Endothelial cell (in vitro differentiated cells): ENCODE data around the gene PDK1. TPM values are rescaled to one million over a fixed set of nuclear protein-coding genes. Genes with fewer than 3 reads are reported as not detected.

Experiments
- DNase-seq: peaks from one replicate; pipeline ENCODE4 v3.0.0; 2021; ENCODE audit warnings: low spot score
- H3K27ac Mint-ChIP-seq: one replicate; pipeline ENCODE4 v1.8.0; 2021; ENCODE audit warnings: mixed read lengths, inconsistent platforms; ENCODE audit not compliant: unreplicated experiment
- H3K27me3 Mint-ChIP-seq: one replicate; pipeline ENCODE4 v1.8.0; 2021; ENCODE audit warnings: mild to moderate bottlenecking, moderate library complexity, mixed read lengths, inconsistent platforms; ENCODE audit not compliant: unreplicated experiment
- H3K36me3 Mint-ChIP-seq: one replicate; pipeline ENCODE4 v1.8.0; 2021; ENCODE audit warnings: mild to moderate bottlenecking, low read depth, mixed read lengths, inconsistent platforms; ENCODE audit not compliant: unreplicated experiment
- H3K4me1 Mint-ChIP-seq: one replicate; pipeline ENCODE4 v1.8.0; 2021; ENCODE audit warnings: mild to moderate bottlenecking, mixed read lengths, inconsistent platforms; ENCODE audit not compliant: unreplicated experiment
- H3K4me3 Mint-ChIP-seq: one replicate; pipeline ENCODE4 v1.8.0; 2021; ENCODE audit warnings: mild to moderate bottlenecking, mixed read lengths, inconsistent platforms; ENCODE audit not compliant: unreplicated experiment
- H3K9me3 Mint-ChIP-seq: one replicate; pipeline ENCODE4 v1.8.0; 2021; ENCODE audit warnings: mixed read lengths, inconsistent platforms; ENCODE audit not compliant: unreplicated experiment
- total RNA-seq: library from RNA; stranded (reverse); fragmentation: NEBNext Ultra II Directional; extraction: Animal tissue kit (Norgen Biotek cat#: 25700); gene quantifications from one replicate; pipeline ENCODE4 v1.2.1, GENCODE V29; 2021; ENCODE audit not compliant: unreplicated experiment
- TF ChIP-seq, protein P1 (sequence below): fragments of 200-600 bp; sonication (generic); IDR thresholded peaks from one replicate; pipeline ENCODE4 v1.5.0; 2021; ENCODE audit warnings: antibody characterized with exemption; ENCODE audit not compliant: unreplicated experiment

The PDK1 gene
- total RNA-seq, 1 donor from 2014 or later = 16.4 TPM

DNA sequence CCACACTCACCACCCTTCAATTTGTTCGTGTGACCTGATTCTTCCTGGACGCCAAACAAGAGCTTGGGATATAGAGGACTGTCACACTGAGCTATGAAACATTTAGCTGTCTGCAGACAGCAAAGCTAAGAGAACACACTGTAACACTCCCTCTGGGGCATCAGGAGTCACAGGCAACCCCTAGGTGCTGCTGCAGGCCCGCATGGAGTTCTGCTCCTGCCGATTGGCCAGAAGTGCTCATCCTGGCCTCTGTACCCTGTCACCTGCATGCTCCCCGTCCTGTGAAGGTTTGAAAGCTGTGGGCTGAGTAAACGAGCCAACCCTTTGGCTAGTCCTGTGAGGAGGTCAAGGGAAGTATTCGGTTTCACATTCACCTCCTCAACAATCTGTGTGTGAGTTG is 73.7 kb downstream of the PDK1 start:
- Mint-ChIP-seq H3K4me1 (no peaks in the 10 kb centered on the region), H3K27ac (no peak overlapping the region), H3K36me3 (peaks cover 17% of the 10 kb centered on the region), H3K9me3 (peaks cover 5% of the 10 kb centered on the region), H3K27me3 (peaks cover 2% of the 10 kb centered on the region), H3K4me3 (no peak overlapping the region)
- TF ChIP-seq, protein P1, sequence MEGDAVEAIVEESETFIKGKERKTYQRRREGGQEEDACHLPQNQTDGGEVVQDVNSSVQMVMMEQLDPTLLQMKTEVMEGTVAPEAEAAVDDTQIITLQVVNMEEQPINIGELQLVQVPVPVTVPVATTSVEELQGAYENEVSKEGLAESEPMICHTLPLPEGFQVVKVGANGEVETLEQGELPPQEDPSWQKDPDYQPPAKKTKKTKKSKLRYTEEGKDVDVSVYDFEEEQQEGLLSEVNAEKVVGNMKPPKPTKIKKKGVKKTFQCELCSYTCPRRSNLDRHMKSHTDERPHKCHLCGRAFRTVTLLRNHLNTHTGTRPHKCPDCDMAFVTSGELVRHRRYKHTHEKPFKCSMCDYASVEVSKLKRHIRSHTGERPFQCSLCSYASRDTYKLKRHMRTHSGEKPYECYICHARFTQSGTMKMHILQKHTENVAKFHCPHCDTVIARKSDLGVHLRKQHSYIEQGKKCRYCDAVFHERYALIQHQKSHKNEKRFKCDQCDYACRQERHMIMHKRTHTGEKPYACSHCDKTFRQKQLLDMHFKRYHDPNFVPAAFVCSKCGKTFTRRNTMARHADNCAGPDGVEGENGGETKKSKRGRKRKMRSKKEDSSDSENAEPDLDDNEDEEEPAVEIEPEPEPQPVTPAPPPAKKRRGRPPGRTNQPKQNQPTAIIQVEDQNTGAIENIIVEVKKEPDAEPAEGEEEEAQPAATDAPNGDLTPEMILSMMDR = no peak
- no peak for DNase-seq

DNA sequence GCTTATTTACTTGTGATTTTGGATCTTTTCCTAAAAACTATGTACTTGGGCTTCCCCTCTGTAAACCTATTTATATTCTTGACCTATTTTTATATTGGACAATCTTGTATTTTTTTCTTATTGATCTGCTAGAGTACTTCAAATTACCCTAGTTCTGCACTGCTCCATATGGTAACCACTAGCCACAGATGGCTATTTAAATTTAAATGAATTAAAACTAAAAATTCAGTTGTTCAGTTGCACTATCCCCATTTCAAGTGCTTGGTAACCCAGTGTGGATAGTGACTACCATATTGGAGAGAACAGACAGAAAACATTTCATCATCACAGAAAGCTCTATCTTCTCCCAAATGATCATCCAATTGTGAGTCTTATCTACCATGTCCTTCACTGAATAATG is 74.3 kb downstream of the PDK1 start:
- no peaks in the 10 kb centered on the region for H3K4me1 Mint-ChIP-seq
- no peak overlapping the region for H3K27ac Mint-ChIP-seq
- H3K36me3 Mint-ChIP-seq = peaks cover 13% of the 10 kb centered on the region
- H3K9me3 Mint-ChIP-seq = peaks cover 3% of the 10 kb centered on the region
- peaks cover 2% of the 10 kb centered on the region for H3K27me3 Mint-ChIP-seq
- no peak for DNase-seq
- TF ChIP-seq, protein P1 = no peak
- H3K4me3 Mint-ChIP-seq = no peak overlapping the region

DNA sequence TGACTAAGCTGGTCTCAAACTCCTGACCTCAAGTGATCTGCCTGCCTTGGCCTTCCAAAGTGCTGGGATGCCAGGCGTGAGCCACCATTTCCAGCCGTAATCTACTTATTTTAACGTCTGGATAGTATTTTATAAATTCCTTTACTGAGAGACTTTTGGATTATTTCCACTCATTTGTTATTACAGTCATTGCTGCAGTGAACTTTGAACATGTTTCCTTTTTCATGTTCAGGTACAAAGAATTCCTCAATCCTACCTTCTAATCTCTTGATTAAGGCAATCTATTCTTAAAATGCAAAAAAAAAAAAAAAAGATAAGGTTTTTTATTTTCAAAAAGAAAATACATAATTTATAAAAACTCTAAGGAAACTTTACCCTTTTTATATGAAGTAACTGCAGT is 78.6 kb downstream of the PDK1 start:
- TF ChIP-seq, protein P1 = no peak
- Mint-ChIP-seq H3K27ac (no peak overlapping the region), H3K36me3 (peaks cover 4% of the 10 kb centered on the region), H3K4me3 (no peak overlapping the region), H3K27me3 (no peaks in the 10 kb centered on the region), H3K9me3 (no peaks in the 10 kb centered on the region), H3K4me1 (no peaks in the 10 kb centered on the region)
- no peak for DNase-seq

DNA sequence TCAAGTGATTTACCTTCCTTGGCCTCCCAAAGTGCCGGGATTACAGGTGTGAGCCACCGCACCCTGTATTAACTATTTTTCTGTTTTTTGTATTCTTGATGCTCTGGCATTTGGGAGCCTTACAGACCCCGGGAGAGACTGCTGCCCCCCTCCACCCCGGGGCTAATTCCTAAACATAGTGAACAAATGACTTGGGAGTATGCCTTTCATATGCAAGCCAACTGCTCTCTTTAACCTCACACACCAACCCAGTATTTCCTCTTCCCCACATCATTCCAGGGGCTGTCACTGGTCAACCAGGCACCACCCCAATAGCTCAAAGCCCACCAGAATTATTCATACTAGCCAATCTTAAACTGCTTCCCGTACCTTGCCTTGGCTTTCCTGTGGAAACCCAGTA is 79.7 kb downstream of the PDK1 start:
- DNase-seq = no peak
- no peaks in the 10 kb centered on the region for H3K4me1 Mint-ChIP-seq
- no peaks in the 10 kb centered on the region for H3K27me3 Mint-ChIP-seq
- TF ChIP-seq, protein P1 = no peak
- H3K4me3 Mint-ChIP-seq = no peak overlapping the region
- H3K36me3 Mint-ChIP-seq = no peaks in the 10 kb centered on the region
- no peaks in the 10 kb centered on the region for H3K9me3 Mint-ChIP-seq
- H3K27ac Mint-ChIP-seq = no peak overlapping the region

DNA sequence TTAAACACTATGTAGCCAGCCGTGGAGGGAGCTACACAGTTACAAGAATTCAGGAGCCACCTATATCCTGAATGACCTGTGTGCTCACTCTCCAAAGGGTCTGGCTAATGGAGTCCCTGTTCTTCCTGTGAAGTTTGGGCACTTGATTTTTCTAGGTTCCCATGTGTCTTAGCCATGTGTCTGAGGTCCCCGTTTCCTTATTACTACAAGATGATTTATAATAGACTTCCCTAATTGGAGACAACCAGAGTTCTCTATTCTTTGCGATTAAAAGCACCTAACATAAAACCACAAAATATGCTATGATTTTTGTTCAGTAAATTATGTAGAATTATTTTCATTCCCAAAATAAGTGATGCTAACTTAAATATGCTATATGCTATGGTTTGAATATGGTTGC is 83.4 kb downstream of the PDK1 start:
- no peak for DNase-seq
- Mint-ChIP-seq H3K27ac (no peak overlapping the region), H3K36me3 (no peaks in the 10 kb centered on the region), H3K9me3 (no peaks in the 10 kb centered on the region), H3K4me1 (no peaks in the 10 kb centered on the region), H3K27me3 (peaks cover 2% of the 10 kb centered on the region), H3K4me3 (no peak overlapping the region)
- TF ChIP-seq, protein P1 = no peak
